Activated naive CD4-positive, alpha-beta T cell treated with anti-CD3 and anti-CD28 coated beads, Interleukin-2, amount 10 ng/mL, durations not matched to agents 7 days and 5 days (primary cell): Measurements from ENCODE around the gene FBP2.
A peak's percentile ranks its signal among the peaks of the same experiment; 100 is the strongest.

ENCODE experiments used
- CTCF ChIA-PET: fragments of 350-600 bp; sonication (Branson Sonifier 250); formaldehyde crosslinking; loops from one replicate; lab custom pipeline; 2021; ENCODE audit warnings: antibody characterized with exemption; lab: Charles Lee
- DNase-seq: peaks from one replicate; pipeline ENCODE4 v3.0.0-alpha.2; 2020
- H3K27ac Mint-ChIP-seq: one replicate; pipeline ENCODE4 v1.8.0; 2021; ENCODE audit warnings: mild to moderate bottlenecking, moderate library complexity, mixed read lengths
- H3K27me3 Mint-ChIP-seq: one replicate; pipeline ENCODE4 v1.8.0; 2021; ENCODE audit warnings: mild to moderate bottlenecking, mixed read lengths
- H3K36me3 Mint-ChIP-seq: one replicate; pipeline ENCODE4 v1.8.0; 2021; ENCODE audit warnings: mixed read lengths
- H3K4me1 Mint-ChIP-seq: one replicate; pipeline ENCODE4 v1.8.0; 2021; ENCODE audit warnings: mixed read lengths
- H3K4me3 Mint-ChIP-seq: one replicate; pipeline ENCODE4 v1.8.0; 2021; ENCODE audit warnings: mild to moderate bottlenecking, moderate library complexity, mixed read lengths
- H3K9me3 Mint-ChIP-seq: one replicate; pipeline ENCODE4 v1.8.0; 2021; ENCODE audit warnings: mixed read lengths

FBP2 gene

GRCh38 chr9:94593459-94594345 lies at the start of gene FBP2:
Gene FBP2, minus strand, starts transcription at chr9:94593824. Its CDS starts 98 bp downstream, at chr9:94593726.
- no peaks in the 10 kb centered on the region for H3K9me3 Mint-ChIP-seq
- H3K4me3 Mint-ChIP-seq = no peak within 1 kb of the TSS
- H3K36me3 Mint-ChIP-seq = no peaks in the 10 kb centered on the region
- H3K4me1 Mint-ChIP-seq = no peaks in the 10 kb centered on the region
- no peak within 1 kb of the TSS for H3K27ac Mint-ChIP-seq
- peaks cover 17% of the 10 kb centered on the region for H3K27me3 Mint-ChIP-seq
- CTCF ChIA-PET = no interaction called here
- DNase-seq = no peak

- peak overlapping the region; percentile 21 for H3K27ac Mint-ChIP-seq
Measured at GRCh38 chr9:94643176-94643575, 49.6 kb upstream of the FBP2 start.

GRCh38 chr9:94642501-94642900 lies 48.9 kb upstream of the FBP2 start:
- Mint-ChIP-seq H3K4me1 (peaks cover 18% of the 10 kb centered on the region), H3K4me3 (no peak overlapping the region), H3K27ac (no peak overlapping the region), H3K36me3 (no peaks in the 10 kb centered on the region), H3K27me3 (peaks cover 49% of the 10 kb centered on the region), H3K9me3 (no peaks in the 10 kb centered on the region)
- DNase-seq = no peak
- CTCF ChIA-PET = no interaction called here

More at GRCh38 chr9:94643176-94643575, 49.6 kb upstream of the FBP2 start:
- Mint-ChIP-seq H3K4me1 (peaks cover 17% of the 10 kb centered on the region), H3K9me3 (no peaks in the 10 kb centered on the region), H3K4me3 (no peak overlapping the region), H3K27me3 (peaks cover 44% of the 10 kb centered on the region), H3K36me3 (no peaks in the 10 kb centered on the region)
- DNase-seq = no peak
- CTCF ChIA-PET = no interaction called here

- CTCF ChIA-PET = no interaction called here
- Mint-ChIP-seq H3K4me1 (peaks cover 18% of the 10 kb centered on the region), H3K9me3 (no peaks in the 10 kb centered on the region), H3K27ac (no peak overlapping the region), H3K27me3 (peaks cover 50% of the 10 kb centered on the region), H3K36me3 (no peaks in the 10 kb centered on the region), H3K4me3 (peak overlapping the region; percentile 88)
- no peak for DNase-seq
Measured at GRCh38 chr9:94639999-94640376, 46.4 kb upstream of the FBP2 start.

GRCh38 chr9:94639061-94639998 lies 45.7 kb upstream of the FBP2 start, which contains the start of gene FBP1:
Gene FBP1, minus strand, starts transcription at chr9:94639518. Its CDS starts 208 bp downstream, at chr9:94639310.
- CTCF ChIA-PET = interaction anchor here (1.1 kb wide), 1 partner anchor 9 kb away, joined by 3 read pairs; no protein-coding TSS in a partner anchor
- no peak within 1 kb of the TSS for H3K27ac Mint-ChIP-seq
- peak; percentile 69 for DNase-seq
- H3K9me3 Mint-ChIP-seq = no peaks in the 10 kb centered on the region
- no peaks in the 10 kb centered on the region for H3K36me3 Mint-ChIP-seq
- H3K27me3 Mint-ChIP-seq = peaks cover 50% of the 10 kb centered on the region
- peaks cover 18% of the 10 kb centered on the region for H3K4me1 Mint-ChIP-seq
- peak within 1 kb of the TSS; percentile 88 for H3K4me3 Mint-ChIP-seq

GRCh38 chr9:94638335-94639060 lies 44.9 kb upstream of the FBP2 start:
- peaks cover 52% of the 10 kb centered on the region for H3K27me3 Mint-ChIP-seq
- no peaks in the 10 kb centered on the region for H3K9me3 Mint-ChIP-seq
- no peak for DNase-seq
- H3K27ac Mint-ChIP-seq = no peak overlapping the region
- CTCF ChIA-PET = interaction anchor here (1.1 kb wide), 1 partner anchor 10 kb away, joined by 3 read pairs; no protein-coding TSS in a partner anchor
- no peaks in the 10 kb centered on the region for H3K36me3 Mint-ChIP-seq
- peaks cover 18% of the 10 kb centered on the region for H3K4me1 Mint-ChIP-seq
- H3K4me3 Mint-ChIP-seq = peak overlapping the region; percentile 88

GRCh38 chr9:94632737-94633136 lies 39.1 kb upstream of the FBP2 start:
- H3K4me3 Mint-ChIP-seq = no peak overlapping the region
- no peaks in the 10 kb centered on the region for H3K9me3 Mint-ChIP-seq
- H3K4me1 Mint-ChIP-seq = no peaks in the 10 kb centered on the region
- peaks cover 31% of the 10 kb centered on the region for H3K27me3 Mint-ChIP-seq
- no peaks in the 10 kb centered on the region for H3K36me3 Mint-ChIP-seq
- no peak for DNase-seq
- no peak overlapping the region for H3K27ac Mint-ChIP-seq
- CTCF ChIA-PET = no interaction called here

GRCh38 chr9:94631599-94631998 lies 38.0 kb upstream of the FBP2 start:
- Mint-ChIP-seq H3K4me3 (no peak overlapping the region), H3K9me3 (no peaks in the 10 kb centered on the region), H3K27me3 (peaks cover 27% of the 10 kb centered on the region)

GRCh38 chr9:94630833-94631232 lies 37.2 kb upstream of the FBP2 start:
- Mint-ChIP-seq H3K4me3 (no peak overlapping the region), H3K27me3 (peaks cover 23% of the 10 kb centered on the region), H3K9me3 (no peaks in the 10 kb centered on the region), H3K27ac (no peak overlapping the region), H3K36me3 (no peaks in the 10 kb centered on the region), H3K4me1 (peaks cover 2% of the 10 kb centered on the region)
- CTCF ChIA-PET = interaction anchor here (0.6 kb wide), 1 partner anchor 15 kb away, joined by 3 read pairs; no protein-coding TSS in a partner anchor
- no peak for DNase-seq

More at GRCh38 chr9:94631599-94631998, 38.0 kb upstream of the FBP2 start:
- Mint-ChIP-seq H3K4me1 (no peaks in the 10 kb centered on the region), H3K36me3 (no peaks in the 10 kb centered on the region), H3K27ac (no peak overlapping the region)
- CTCF ChIA-PET = no interaction called here
- DNase-seq = no peak

- H3K4me1 Mint-ChIP-seq = peaks cover 2% of the 10 kb centered on the region
- H3K27me3 Mint-ChIP-seq = peaks cover 23% of the 10 kb centered on the region
- H3K4me3 Mint-ChIP-seq = no peak overlapping the region
- H3K9me3 Mint-ChIP-seq = no peaks in the 10 kb centered on the region
- H3K27ac Mint-ChIP-seq = no peak overlapping the region
- CTCF ChIA-PET = no interaction called here
- no peak for DNase-seq
- H3K36me3 Mint-ChIP-seq = no peaks in the 10 kb centered on the region
Measured at GRCh38 chr9:94630281-94630680, 36.7 kb upstream of the FBP2 start.

GRCh38 chr9:94627287-94627686 lies 33.7 kb upstream of the FBP2 start:
- Mint-ChIP-seq H3K9me3 (no peaks in the 10 kb centered on the region), H3K36me3 (no peaks in the 10 kb centered on the region), H3K27ac (no peak overlapping the region), H3K4me1 (peaks cover 5% of the 10 kb centered on the region), H3K4me3 (no peak overlapping the region), H3K27me3 (peaks cover 20% of the 10 kb centered on the region)
- DNase-seq = no peak
- CTCF ChIA-PET = no interaction called here

- Mint-ChIP-seq H3K36me3 (no peaks in the 10 kb centered on the region), H3K27me3 (peaks cover 24% of the 10 kb centered on the region), H3K9me3 (no peaks in the 10 kb centered on the region), H3K4me3 (no peak overlapping the region), H3K4me1 (peaks cover 13% of the 10 kb centered on the region), H3K27ac (no peak overlapping the region)
- CTCF ChIA-PET = no interaction called here
- DNase-seq = peak; percentile 22
Measured at GRCh38 chr9:94625835-94626234, 32.2 kb upstream of the FBP2 start.

GRCh38 chr9:94624629-94625028 lies 31.0 kb upstream of the FBP2 start:
- Mint-ChIP-seq H3K4me1 (peaks cover 13% of the 10 kb centered on the region), H3K4me3 (no peak overlapping the region), H3K27ac (no peak overlapping the region), H3K27me3 (peaks cover 20% of the 10 kb centered on the region), H3K9me3 (no peaks in the 10 kb centered on the region), H3K36me3 (no peaks in the 10 kb centered on the region)
- CTCF ChIA-PET = no interaction called here
- no peak for DNase-seq
